Keratinocyte (primary cell): ENCODE data around the gene C1R. TPM values are rescaled to one million over a fixed set of nuclear protein-coding genes. Genes with fewer than 3 reads are reported as not detected.

ENCODE experiments used
- DNase-seq: peaks from one replicate; pipeline ENCODE4 v3.0.0-alpha.2; 2011; ENCODE audit warnings: low read depth, missing footprints, low spot score
- FAIRE-seq: peaks from 2 replicates; lab custom pipeline; 2011; peaks lifted over from hg19 to GRCh38; lab: Jason Lieb, UNC
- H2AFZ ChIP-seq: 2 replicates; pipeline ENCODE4 v1.6.0; 2012; ENCODE audit warnings: low read length, control low read depth, inconsistent platforms; ENCODE audit not compliant: control insufficient read depth
- H3K27ac ChIP-seq: 2 replicates; pipeline ENCODE4 v1.5.1; 2011; ENCODE audit warnings: low read length; ENCODE audit not compliant: control insufficient read depth, insufficient read depth
- H3K27me3 ChIP-seq: 3 replicates; pipeline ENCODE4 v1.6.0; 2011; ENCODE audit warnings: low read length; ENCODE audit not compliant: control insufficient read depth, insufficient read depth; ENCODE audit errors: extremely low read depth
- H3K36me3 ChIP-seq, 2 experiments: 2 replicates in 1 of 2; 3 replicates in 1 of 2; pipeline ENCODE4 v1.5.1; 2011; ENCODE audit warnings: low read length in 2 of 2, mild to moderate bottlenecking in 1 of 2; ENCODE audit not compliant: control insufficient read depth in 2 of 2, insufficient read depth in 2 of 2; ENCODE audit errors: extremely low read depth in 1 of 2
- H3K4me1 ChIP-seq: 3 replicates; pipeline ENCODE4 v1.5.1; 2011; ENCODE audit warnings: low read length; ENCODE audit not compliant: control insufficient read depth, insufficient read depth; ENCODE audit errors: extremely low read depth
- H3K4me2 ChIP-seq: 3 replicates; pipeline ENCODE4 v1.6.0; 2011; ENCODE audit warnings: low read depth, low read length; ENCODE audit not compliant: control insufficient read depth, insufficient read depth; ENCODE audit errors: extremely low read depth
- H3K4me3 ChIP-seq, 3 experiments: fragments of 200-600 bp in 1 of 3; sonication (generic) in 1 of 3; 2 replicates in 2 of 3; 3 replicates in 1 of 3; pipeline ENCODE4 v1.5.1; 2011 to 2016; ENCODE audit warnings: low read length in 3 of 3, mild to moderate bottlenecking in 3 of 3, control low read depth in 2 of 3, inconsistent platforms in 1 of 3, low read depth in 1 of 3, mixed read lengths in 1 of 3, mixed run types in 1 of 3, moderate library complexity in 1 of 3; ENCODE audit not compliant: control insufficient read depth in 2 of 3, insufficient read depth in 2 of 3; ENCODE audit errors: extremely low read depth in 1 of 3
- H3K79me2 ChIP-seq: 2 replicates; pipeline ENCODE4 v1.6.0; 2012; ENCODE audit warnings: low read length; ENCODE audit not compliant: control insufficient read depth, insufficient read depth
- H3K9ac ChIP-seq: 3 replicates; pipeline ENCODE4 v1.6.0; 2011; ENCODE audit warnings: low read length; ENCODE audit not compliant: control insufficient read depth, insufficient read depth; ENCODE audit errors: extremely low read depth
- H3K9me1 ChIP-seq: 3 replicates; pipeline ENCODE4 v1.6.0; 2011; ENCODE audit warnings: low read length; ENCODE audit not compliant: control insufficient read depth, insufficient read depth; ENCODE audit errors: extremely low read depth
- H3K9me3 ChIP-seq: 2 replicates; pipeline ENCODE4 v1.5.1; 2012; ENCODE audit warnings: low read depth, low read length; ENCODE audit not compliant: control insufficient read depth
- H4K20me1 ChIP-seq: 3 replicates; pipeline ENCODE4 v1.6.0; 2011; ENCODE audit warnings: low read length; ENCODE audit not compliant: control insufficient read depth, insufficient read depth; ENCODE audit errors: extremely low read depth
- CTCF ChIP-seq, 3 experiments: IDR thresholded peaks in 1 of 3; conservative IDR thresholded peaks in 1 of 3; optimal IDR thresholded peaks in 1 of 3; 2 replicates in 2 of 3; 3 replicates in 1 of 3; pipeline versions ENCODE3 to v1.5.1; 2011; ENCODE audit warnings: low read length in 3 of 3, mild to moderate bottlenecking in 3 of 3, moderate library complexity in 2 of 3, control low read depth in 1 of 3, inconsistent platforms in 1 of 3; ENCODE audit not compliant: insufficient read depth in 2 of 3; ENCODE audit errors: extremely low read depth in 1 of 3
- EZH2 ChIP-seq: IDR thresholded peaks from one replicate; pipeline ENCODE4 v1.6.1; 2012; ENCODE audit warnings: inconsistent platforms, mild to moderate bottlenecking, low read length, moderate library complexity
- dilution Hi-C: fragments of 300-500 bp; cut with MboI; formaldehyde crosslinking; loops from one replicate; pipeline ENCODE4 v1.7.0; 2020; ENCODE audit warnings: low sequenced_read_pairs; ENCODE audit not compliant: extremely low pct_ligation_motif_present
- polyA plus RNA-seq, 5 experiments: library from polyadenylated mRNA; depleted of rRNA in 3 of 5; stranded (reverse) in 3 of 5; stranded (forward) in 1 of 5; unstranded in 1 of 5; fragments of >200 nt; gene quantifications; 1 replicate in 1 of 5; 2 replicates in 3 of 5; 3 replicates in 1 of 5; pipeline versions ENCODE4 v1.2.1 to v1.2.3, GENCODE V29; 2011 to 2012; ENCODE audit warnings: missing spikeins in 2 of 5, low read depth in 1 of 5, low replicate concordance in 1 of 5

C1R gene
- polyA plus RNA-seq, 1 donor (not counting 4 experiments of a cell fraction or from before 2014, with no cell fraction given): 2.8 TPM

- TF ChIP-seq EZH2 (no peak), CTCF (optimal IDR thresholded peaks at IDR 0.05 in 1 of 3, IDR thresholded peaks at IDR 0.05 in 1 of 3, conservative IDR thresholded peaks at IDR 0.05 in 1 of 3; ENCODE audit: extremely low read depth in 1 of 3, insufficient read depth in 2 of 3, low read length in 3 of 3) (no peak)
- H3K4me1 ChIP-seq: no peaks in the 10 kb centered on the region
- no peak overlapping the region for H3K27ac ChIP-seq
- no peak overlapping the region for H3K9ac ChIP-seq
- no peak overlapping the region for H2AFZ ChIP-seq
- no peak overlapping the region for H3K4me2 ChIP-seq
- FAIRE-seq (no peak), DNase-seq (no peak)
- peaks cover 17% of the 10 kb centered on the region for H3K79me2 ChIP-seq
- dilution Hi-C loops: no loop called here
- H3K9me1 ChIP-seq: no peaks in the 10 kb centered on the region
- peaks cover 0 to 17% of the 10 kb centered on the region in 2 experiments for H3K36me3 ChIP-seq
- H3K4me3 ChIP-seq: no peak overlapping the region
- H4K20me1 ChIP-seq: peaks cover 3% of the 10 kb centered on the region
- H3K27me3 ChIP-seq: no peaks in the 10 kb centered on the region
- H3K9me3 ChIP-seq: no peaks in the 10 kb centered on the region
These were observed 11.8 kb upstream of the C1R start for GRCh38 chr12:7103837-7104584.

GRCh38 chr12:7102582-7102981 lies 10.3 kb upstream of the C1R start:
- Histone ChIP-seq H3K27me3 (no peaks in the 10 kb centered on the region), H3K9me1 (no peaks in the 10 kb centered on the region), H3K36me3 (peaks cover 0 to 19% of the 10 kb centered on the region in 2 experiments), H4K20me1 (peaks cover 3% of the 10 kb centered on the region), H3K4me1 (no peaks in the 10 kb centered on the region), H3K4me3 (no peak overlapping the region), H3K9ac (no peak overlapping the region), H2AFZ (no peak overlapping the region), H3K27ac (no peak overlapping the region), H3K4me2 (no peak overlapping the region), H3K79me2 (peaks cover 8% of the 10 kb centered on the region), H3K9me3 (no peaks in the 10 kb centered on the region)
- dilution Hi-C loops: no loop called here
- no peak for DNase-seq
- TF ChIP-seq EZH2 (no peak), CTCF (optimal IDR thresholded peaks at IDR 0.05 in 1 of 3, IDR thresholded peaks at IDR 0.05 in 1 of 3, conservative IDR thresholded peaks at IDR 0.05 in 1 of 3; ENCODE audit: extremely low read depth in 1 of 3, insufficient read depth in 2 of 3, low read length in 3 of 3) (no peak)
- no peak for FAIRE-seq
